HG03378 (cell line): ENCODE measurements around the gene SLC30A3.

Source experiments
- ATAC-seq: cut with Tn5 transposase; IDR thresholded peaks from one replicate; pipeline ENCODE4 v1.9.1; 2021; ENCODE audit warnings: mild to moderate bottlenecking, moderate library complexity; ENCODE audit not compliant: unreplicated experiment

Gene SLC30A3

GRCh38 chr2:27208486-27209050 lies 54.3 kb downstream of the SLC30A3 start:
- ATAC-seq, result no peak

- ATAC-seq, result no peak
Measured at GRCh38 chr2:27206346-27206745, 56.5 kb downstream of the SLC30A3 start.

GRCh38 chr2:27205206-27205605 lies 57.6 kb downstream of the SLC30A3 start:
- no peak for ATAC-seq

- ATAC-seq, result no peak
Measured at GRCh38 chr2:27204566-27204965, 58.3 kb downstream of the SLC30A3 start.

- ATAC-seq, result no peak
Measured at GRCh38 chr2:27203741-27204140, 59.1 kb downstream of the SLC30A3 start.
